Fibroblast of lung (primary cell): ENCODE measurements around the gene RAP1B. TPM values are rescaled to one million over a fixed set of nuclear protein-coding genes. Genes with fewer than 3 reads are reported as not detected.

Source experiments
- DNase-seq, 2 donors: peaks; one replicate each; pipeline versions ENCODE4 v3.0.0 to v3.0.0-alpha.2; 2010; ENCODE audit warnings: low read depth in 2 of 2
- H2AFZ ChIP-seq: 2 replicates; pipeline ENCODE4 v1.5.1; 2012; ENCODE audit warnings: low read length, control low read depth, inconsistent platforms
- H3K27ac ChIP-seq: 2 replicates; pipeline ENCODE4 v1.5.1; 2011; ENCODE audit warnings: low read length, control low read depth; ENCODE audit not compliant: insufficient read depth
- H3K27me3 ChIP-seq: 2 replicates; pipeline ENCODE4 v1.5.1; 2011; ENCODE audit warnings: mild to moderate bottlenecking, low read length; ENCODE audit not compliant: control insufficient read depth, insufficient read depth
- H3K36me3 ChIP-seq: 2 replicates; pipeline ENCODE4 v1.5.1; 2011; ENCODE audit warnings: low read length; ENCODE audit not compliant: control insufficient read depth, insufficient read depth
- H3K4me1 ChIP-seq: 2 replicates; pipeline ENCODE4 v1.5.1; 2011; ENCODE audit warnings: low read length; ENCODE audit not compliant: control insufficient read depth, insufficient read depth; ENCODE audit errors: extremely low read depth
- H3K4me2 ChIP-seq: 2 replicates; pipeline ENCODE4 v1.5.1; 2011; ENCODE audit warnings: low read length, control low read depth; ENCODE audit not compliant: insufficient read depth; ENCODE audit errors: extremely low read depth
- H3K4me3 ChIP-seq, 4 experiments: fragments of 200-600 bp in 1 of 4; sonication (generic) in 1 of 4; replicated peaks in 1 of 4; 2 replicates each; pipeline ENCODE4 v1.5.1; 2011 to 2016; ENCODE audit warnings: low read length in 4 of 4, low read depth in 3 of 4, mild to moderate bottlenecking in 3 of 4, control low read depth in 2 of 4, inconsistent platforms in 1 of 4, mixed read lengths in 1 of 4; ENCODE audit not compliant: insufficient read depth in 1 of 4; ENCODE audit errors: control extremely low read depth in 1 of 4
- H3K79me2 ChIP-seq: 2 replicates; pipeline ENCODE4 v1.5.1; 2012; ENCODE audit warnings: mild to moderate bottlenecking, low read length, inconsistent platforms; ENCODE audit not compliant: control insufficient read depth, insufficient read depth
- H3K9ac ChIP-seq: 2 replicates; pipeline ENCODE4 v1.5.1; 2011; ENCODE audit warnings: mild to moderate bottlenecking, low read length, control low read depth; ENCODE audit not compliant: insufficient read depth
- H3K9me3 ChIP-seq: 2 replicates; pipeline ENCODE4 v1.5.1; 2012; ENCODE audit warnings: low read depth, low read length; ENCODE audit not compliant: control insufficient read depth, insufficient read depth
- H4K20me1 ChIP-seq: 2 replicates; pipeline ENCODE4 v1.5.1; 2011; ENCODE audit warnings: low read length; ENCODE audit not compliant: control insufficient read depth, insufficient read depth; ENCODE audit errors: extremely low read depth
- CTCF ChIP-seq, 2 donors: IDR thresholded peaks in 1 of 2; conservative IDR thresholded peaks in 1 of 2; 1 replicate in 1 of 2; 2 replicates in 1 of 2; pipeline ENCODE4 v1.5.1; 2011 to 2012; ENCODE audit warnings: low read length in 2 of 2, control low read depth in 1 of 2, inconsistent platforms in 1 of 2, low read depth in 1 of 2, mild to moderate bottlenecking in 1 of 2
- EZH2 ChIP-seq: IDR thresholded peaks from 2 replicates; pipeline ENCODE4 v1.5.1; 2012; ENCODE audit warnings: low read length, control low read depth, mild to moderate bottlenecking; ENCODE audit errors: missing control alignments
- polyA plus RNA-seq, 2 donors: library from polyadenylated mRNA; depleted of rRNA in 1 of 2; stranded (reverse) in 1 of 2; unstranded in 1 of 2; fragments of >200 nt; gene quantifications; 2 replicates each; pipeline ENCODE4 v1.2.1, GENCODE V29; 2011 to 2012; ENCODE audit warnings: missing spikeins in 1 of 2
- total RNA-seq: library from RNA; depleted of rRNA; stranded (reverse); fragments of >200 nt; gene quantifications from 2 replicates; pipeline ENCODE4 v1.2.1, GENCODE V29; 2014

RAP1B gene
- total and polyA plus RNA-seq, 2 donors (not counting 1 experiment from before 2014, with no cell fraction given), result 194 to 383 TPM

- Histone ChIP-seq H3K9ac (peak overlapping the region; percentile 27), H3K79me2 (peaks cover 65% of the 10 kb centered on the region), H3K9me3 (no peaks in the 10 kb centered on the region), H3K4me3 (peak overlapping the region; percentile 81 to 93 (median 88)), H3K4me2 (peak overlapping the region; percentile 97), H4K20me1 (peaks cover 3% of the 10 kb centered on the region), H3K27ac (peak overlapping the region; percentile 96), H3K36me3 (no peaks in the 10 kb centered on the region), H3K27me3 (no peaks in the 10 kb centered on the region), H3K4me1 (peaks cover 7% of the 10 kb centered on the region), H2AFZ (no peak overlapping the region)
- DNase-seq, result no peak
- TF ChIP-seq EZH2, result no peak
- TF ChIP-seq CTCF (conservative IDR thresholded peaks at IDR 0.05 in 1 of 2, IDR thresholded peaks at IDR 0.05 in 1 of 2; ENCODE audit: low read depth in 1 of 2, low read length in 2 of 2), result no peak
Observed at GRCh38 chr12:68612697-68613096, 2.0 kb downstream of the RAP1B start.

GRCh38 chr12:68613209-68613904, 2.7 kb downstream of the RAP1B start:
- peaks cover 5% of the 10 kb centered on the region for H4K20me1 ChIP-seq
- peak overlapping the region in 2 of 4 experiments; percentile 87 to 93 for H3K4me3 ChIP-seq
- DNase-seq, result no peak
- no peaks in the 10 kb centered on the region for H3K27me3 ChIP-seq
- TF ChIP-seq EZH2 (no peak), CTCF (conservative IDR thresholded peaks at IDR 0.05 in 1 of 2, IDR thresholded peaks at IDR 0.05 in 1 of 2; ENCODE audit: low read depth in 1 of 2, low read length in 2 of 2) (no peak)
- peaks cover 7% of the 10 kb centered on the region for H3K4me1 ChIP-seq
- H2AFZ ChIP-seq, result no peak overlapping the region
- no peak overlapping the region for H3K9ac ChIP-seq
- H3K9me3 ChIP-seq, result no peaks in the 10 kb centered on the region
- peak overlapping the region; percentile 97 for H3K4me2 ChIP-seq
- H3K36me3 ChIP-seq, result no peaks in the 10 kb centered on the region
- H3K27ac ChIP-seq, result no peak overlapping the region
- peaks cover 71% of the 10 kb centered on the region for H3K79me2 ChIP-seq

GRCh38 chr12:68614105-68614679, 3.5 kb downstream of the RAP1B start:
- peaks cover 10% of the 10 kb centered on the region for H3K4me1 ChIP-seq
- no peaks in the 10 kb centered on the region for H3K36me3 ChIP-seq
- TF ChIP-seq CTCF (conservative IDR thresholded peaks at IDR 0.05 in 1 of 2, IDR thresholded peaks at IDR 0.05 in 1 of 2; ENCODE audit: low read depth in 1 of 2, low read length in 2 of 2), result no peak
- no peak for TF ChIP-seq EZH2
- H3K4me2 ChIP-seq, result peak overlapping the region; percentile 62
- H3K79me2 ChIP-seq, result peaks cover 79% of the 10 kb centered on the region
- peak overlapping the region in 2 of 4 experiments; percentile 1 to 2 for H3K4me3 ChIP-seq
- H4K20me1 ChIP-seq, result peaks cover 6% of the 10 kb centered on the region
- no peak overlapping the region for H3K27ac ChIP-seq
- DNase-seq, result no peak
- no peak overlapping the region for H3K9ac ChIP-seq
- no peaks in the 10 kb centered on the region for H3K27me3 ChIP-seq
- no peaks in the 10 kb centered on the region for H3K9me3 ChIP-seq
- no peak overlapping the region for H2AFZ ChIP-seq
